Right lobe of liver (tissue), 4 donors: ENCODE measurements around the gene LRPAP1.
"Not testable (repeated sequence)": the region's sequence is repeated elsewhere in the genome, so short reads cannot be mapped to it uniquely, and the experiment has no call there.

Experiments used
- CTCF ChIP-seq, 4 donors: fragments of 200-600 bp in 3 of 4; fragments of 450-650 bp in 1 of 4; IDR thresholded peaks; one replicate each; pipeline versions ENCODE4 v1.5.1 to v1.8.0; 2016 to 2022; ENCODE audit warnings: antibody characterized with exemption in 4 of 4, mild to moderate bottlenecking in 2 of 4
- POLR2A ChIP-seq: fragments of 450-650 bp; IDR thresholded peaks from one replicate; pipeline ENCODE4 v1.6.1; 2017; ENCODE audit warnings: antibody characterized with exemption, mild to moderate bottlenecking
- donor health status: DM: no; HTN: no; CAD: no.
- donor health status: DM: no; HTN: no; CAD: no.
- donor health status: DM: no; HTN: yes; CAD: no.

GRCh38 chr4:3535812-3536211, 3.6 kb upstream of the LRPAP1 start:
- not testable (repeated sequence) for TF ChIP-seq CTCF (IDR thresholded peaks at IDR 0.05); POLR2A
